Caki2 (cell line): ENCODE results near the gene OR2A42. TPM values are rescaled to one million over a fixed set of nuclear protein-coding genes. Genes with fewer than 3 reads are reported as not detected.
"Not testable (repeated sequence)": the region's sequence is repeated elsewhere in the genome, so short reads cannot be mapped to it uniquely, and the experiment has no call there.

ENCODE experiments used
- DNase-seq: peaks from one replicate; pipeline ENCODE4 v3.0.0-alpha.2; 2015; ENCODE audit warnings: low read depth
- in situ Hi-C: cut with HindIII; loops from 2 replicates; pipeline ENCODE4 v1.10.0; 2016; ENCODE audit warnings: low sequenced_read_pairs, low pct_unique_long_range_greater_than_20kb, mixed read lengths
- total RNA-seq: library from RNA; depleted of rRNA; stranded (reverse); fragments of >200 nt; shearing (Covaris generic); gene quantifications from 2 replicates; pipeline ENCODE4 v1.2.3, GENCODE V29; 2014; ENCODE audit warnings: low replicate concordance

Gene OR2A42
- total RNA-seq, 1 experiment from 2014 or later: not detected

DNA sequence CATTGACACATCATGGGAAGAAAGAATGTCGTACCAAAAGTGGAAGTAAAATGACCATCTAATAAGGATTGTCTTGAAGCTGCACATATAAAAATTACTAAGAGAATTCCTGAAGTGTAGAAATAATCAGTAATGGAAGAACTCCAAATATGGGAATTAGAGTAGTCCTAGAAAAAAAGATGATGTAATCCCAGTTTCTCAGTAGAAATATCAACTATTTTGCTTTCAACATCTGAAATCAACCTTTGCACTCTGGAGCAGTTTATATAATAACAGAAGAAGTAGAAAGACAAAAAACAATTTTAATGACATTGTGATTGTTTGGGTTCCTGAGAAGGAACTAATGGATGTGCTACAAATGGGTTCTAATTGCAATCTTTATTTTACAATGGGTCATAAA, 6.4 kb downstream of the OR2A42 start:
- in situ Hi-C loops, DNase-seq: not testable (repeated sequence)

- DNase-seq, in situ Hi-C loops: not testable (repeated sequence)
These were observed 8.4 kb downstream of the OR2A42 start for GRCh38 chr7:144231027-144231426.

GRCh38 chr7:144228810-144229209, 10.6 kb downstream of the OR2A42 start:
- not testable (repeated sequence) for DNase-seq

GRCh38 chr7:144226866-144227265, 12.5 kb downstream of the OR2A42 start:
- in situ Hi-C loops, DNase-seq: not testable (repeated sequence)

More at GRCh38 chr7:144228810-144229209, 10.6 kb downstream of the OR2A42 start:
- in situ Hi-C loops: not testable (repeated sequence)

DNA sequence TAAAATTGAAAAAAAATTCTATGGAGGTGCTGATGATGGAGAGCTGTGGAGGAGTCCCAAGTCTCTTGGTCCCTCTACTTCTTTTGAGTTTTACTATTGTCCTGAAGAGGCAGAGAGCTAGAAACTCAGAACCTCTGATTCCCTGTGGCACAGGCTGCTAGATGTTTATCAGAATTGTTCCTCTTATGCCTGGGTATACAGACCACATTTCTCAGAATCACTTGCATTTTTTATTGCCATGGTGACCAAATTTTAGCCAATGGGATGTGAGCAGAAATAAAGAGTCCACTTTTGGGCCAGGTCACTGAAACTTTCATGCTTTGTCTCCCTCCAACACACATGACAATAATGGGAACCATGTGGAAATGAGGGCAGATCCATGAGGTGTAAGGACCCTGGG, 15.7 kb downstream of the OR2A42 start:
- in situ Hi-C loops, DNase-seq: not testable (repeated sequence)

GRCh38 chr7:144220531-144220930, 18.9 kb downstream of the OR2A42 start:
- in situ Hi-C loops, DNase-seq: not testable (repeated sequence)

- in situ Hi-C loops, DNase-seq: not testable (repeated sequence)
These were observed 20.3 kb downstream of the OR2A42 start for GRCh38 chr7:144219149-144219548.

GRCh38 chr7:144218581-144218980, 20.8 kb downstream of the OR2A42 start:
- DNase-seq, in situ Hi-C loops: not testable (repeated sequence)

DNA sequence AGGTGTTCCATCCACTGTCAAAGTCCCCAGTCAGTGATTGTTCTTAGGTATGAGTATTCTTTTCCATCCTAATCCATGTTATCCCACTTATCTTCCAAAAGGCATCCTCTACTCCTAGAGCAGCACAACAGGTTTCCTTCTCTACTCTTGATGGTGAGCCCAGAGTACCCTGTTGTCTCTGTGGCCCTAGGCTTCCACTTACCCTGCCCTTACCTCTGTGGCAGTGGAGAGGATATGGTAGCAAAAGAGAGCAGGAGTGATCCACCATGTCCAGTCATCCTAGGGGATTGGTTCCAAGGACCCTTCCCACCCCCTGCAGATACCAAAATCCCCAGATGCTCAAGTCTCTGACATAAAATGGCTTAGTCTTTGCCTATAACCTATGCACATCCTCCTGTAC, 22.2 kb downstream of the OR2A42 start:
- DNase-seq, in situ Hi-C loops: not testable (repeated sequence)

DNA sequence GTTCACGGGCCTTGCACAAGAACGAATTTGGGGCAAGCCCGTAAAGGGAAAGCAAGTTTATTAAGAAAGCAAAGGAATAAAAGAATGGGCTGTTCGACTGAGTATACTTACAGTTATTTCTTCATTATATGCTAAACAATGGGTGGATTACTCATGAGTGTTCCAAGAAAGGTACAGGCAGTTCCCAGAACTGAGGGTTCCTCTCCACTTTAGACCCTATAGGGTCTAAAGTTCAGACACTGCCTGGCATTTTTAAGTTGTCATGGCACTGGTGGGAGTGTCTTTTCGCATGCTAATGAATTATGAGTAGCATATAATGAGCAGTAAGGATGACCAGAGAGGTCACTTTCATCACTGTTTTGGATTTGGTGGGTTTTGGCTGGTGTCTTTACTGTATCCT, 34.1 kb downstream of the OR2A42 start:
- in situ Hi-C loops, DNase-seq: not testable (repeated sequence)

DNA sequence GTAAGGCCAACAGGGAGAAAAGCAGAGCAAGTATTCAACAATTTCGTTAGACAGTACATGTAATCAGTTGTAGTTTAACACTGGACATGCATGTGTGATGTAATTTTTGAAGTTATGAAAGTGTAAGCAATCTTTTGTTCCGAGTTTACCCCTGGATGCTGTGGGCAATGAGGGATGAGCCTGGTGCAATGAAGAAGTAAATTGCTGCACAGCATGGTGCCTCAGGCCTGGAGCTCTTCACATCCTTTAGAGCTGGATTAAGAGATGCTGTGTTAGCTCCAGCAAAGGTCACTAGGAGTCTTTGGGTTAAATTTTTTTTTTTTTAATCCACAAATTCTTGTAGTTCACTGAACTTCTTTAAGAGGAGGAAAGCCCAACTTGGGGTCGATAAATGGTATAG, 36.3 kb downstream of the OR2A42 start:
- DNase-seq, in situ Hi-C loops: not testable (repeated sequence)

- in situ Hi-C loops, DNase-seq: not testable (repeated sequence)
These were observed 37.4 kb downstream of the OR2A42 start for GRCh38 chr7:144201978-144202377.

GRCh38 chr7:144198934-144199333, 40.5 kb downstream of the OR2A42 start:
- DNase-seq, in situ Hi-C loops: not testable (repeated sequence)

GRCh38 chr7:144195212-144195872, 44.1 kb downstream of the OR2A42 start, which contains the start of gene ARHGEF35:
ARHGEF35 (minus strand) TSS chr7:144195833; CDS start chr7:144188383, 7,450 bp downstream.
- DNase-seq, in situ Hi-C loops: not testable (repeated sequence)

DNA sequence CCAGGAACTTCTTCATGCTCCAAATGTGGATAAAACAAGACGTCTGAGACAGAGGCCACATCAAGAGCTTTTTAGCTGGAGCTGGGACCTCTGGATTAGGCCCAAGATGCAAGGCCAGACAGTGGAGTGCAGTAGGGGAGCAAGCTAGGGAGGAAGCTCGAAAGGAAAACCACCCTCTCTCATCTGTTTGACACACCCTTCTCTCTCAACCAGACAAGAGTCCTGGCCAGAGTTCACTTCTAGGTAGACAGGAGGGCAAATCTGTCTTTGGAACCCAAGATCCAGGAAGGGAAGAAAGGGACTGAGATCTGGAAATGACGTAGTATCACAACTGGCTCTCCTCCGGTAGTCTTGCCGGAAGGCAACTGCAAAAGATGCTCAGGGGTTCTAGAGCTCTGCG, 45.0 kb downstream of the OR2A42 start:
- DNase-seq, in situ Hi-C loops: not testable (repeated sequence)

DNA sequence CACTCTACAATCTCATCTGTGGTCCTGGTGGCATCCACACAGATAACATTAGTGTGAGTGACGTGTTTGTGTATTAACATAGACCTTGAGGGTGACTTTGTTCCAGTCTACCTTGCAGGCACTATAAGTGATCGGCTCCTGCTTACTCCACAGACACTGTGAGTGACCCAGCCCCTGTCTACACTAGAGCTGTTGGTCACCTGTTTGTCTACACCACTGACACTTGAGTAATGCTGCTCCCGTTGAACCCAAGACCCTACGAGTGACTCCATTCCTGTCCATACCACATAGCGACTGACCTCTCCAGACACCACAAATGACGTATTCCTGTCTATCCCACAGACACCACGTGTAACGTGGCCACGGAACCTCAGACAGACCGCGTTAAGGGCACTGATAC, 45.6 kb downstream of the OR2A42 start:
- DNase-seq, in situ Hi-C loops: not testable (repeated sequence)

DNA sequence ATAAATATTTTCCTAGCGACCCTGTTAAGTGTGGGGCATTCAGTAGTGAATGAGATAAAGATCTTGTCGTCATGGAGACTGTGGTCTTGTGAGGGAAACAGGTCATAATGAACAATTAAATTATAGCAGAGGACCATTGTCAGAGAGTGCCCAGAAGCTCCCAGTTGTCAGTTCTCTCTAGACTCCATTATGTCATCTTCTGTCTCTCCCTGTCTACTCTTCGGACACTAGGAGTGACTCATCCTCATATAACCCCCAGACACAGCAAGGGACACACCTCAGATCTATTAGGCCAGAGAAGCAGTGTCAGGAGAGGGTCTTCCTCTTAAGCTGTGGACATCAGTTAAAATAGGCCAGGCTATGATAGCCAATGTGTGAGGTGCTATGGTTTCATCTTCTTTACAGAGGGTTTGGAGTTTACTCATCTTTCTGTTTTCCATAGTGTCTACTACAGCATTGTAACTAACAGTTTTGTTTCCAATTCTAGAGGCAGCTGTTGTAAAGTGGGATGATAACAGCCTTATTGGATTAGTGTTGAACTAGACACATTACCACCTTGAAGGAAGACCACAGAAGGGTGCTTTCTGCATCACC, 50.7 kb downstream of the OR2A42 start:
- DNase-seq, in situ Hi-C loops: not testable (repeated sequence)

- in situ Hi-C loops, DNase-seq: not testable (repeated sequence)
These were observed 51.6 kb downstream of the OR2A42 start for GRCh38 chr7:144187848-144188247.

DNA sequence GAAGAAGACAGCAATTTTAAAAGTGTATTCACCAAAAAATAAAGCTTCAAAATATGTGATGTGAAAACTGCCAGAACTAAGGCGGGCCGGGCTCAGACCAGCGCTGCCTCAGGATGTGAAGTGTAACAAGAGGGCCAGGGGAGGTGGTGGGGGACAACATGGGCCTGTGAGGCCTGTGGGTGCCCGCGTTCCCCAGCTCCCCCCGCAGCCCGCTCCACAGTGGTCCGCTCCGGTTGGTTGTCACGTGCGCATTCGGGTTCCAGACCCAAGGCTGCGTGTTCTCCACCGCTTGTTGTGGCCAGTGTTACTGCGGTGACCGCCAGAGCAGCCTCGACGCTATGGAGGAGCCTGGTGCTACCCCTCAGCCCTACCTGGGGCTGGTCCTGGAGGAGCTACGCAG, 56.2 kb downstream of the OR2A42 start, which contains the start of gene CTAGE4:
Gene CTAGE4, plus strand, starts transcription at position 301 of the 400 bp plus-strand sequence. Its CDS starts 38 bp downstream, at position 339.
- DNase-seq, in situ Hi-C loops: not testable (repeated sequence)
